Fibroblast of lung (primary cell): ENCODE data around the gene MOB1A.

Experiments used
- EZH2 ChIP-seq: IDR thresholded peaks from 2 replicates; pipeline ENCODE4 v1.5.1; 2012; ENCODE audit warnings: low read length, control low read depth, mild to moderate bottlenecking; ENCODE audit errors: missing control alignments
- TF ChIP-seq, protein P1 (sequence below), 2 donors: IDR thresholded peaks in 1 of 2; conservative IDR thresholded peaks in 1 of 2; 1 replicate in 1 of 2; 2 replicates in 1 of 2; pipeline ENCODE4 v1.5.1; 2011 to 2012; ENCODE audit warnings: low read length in 2 of 2, control low read depth in 1 of 2, inconsistent platforms in 1 of 2, low read depth in 1 of 2, mild to moderate bottlenecking in 1 of 2

DNA sequence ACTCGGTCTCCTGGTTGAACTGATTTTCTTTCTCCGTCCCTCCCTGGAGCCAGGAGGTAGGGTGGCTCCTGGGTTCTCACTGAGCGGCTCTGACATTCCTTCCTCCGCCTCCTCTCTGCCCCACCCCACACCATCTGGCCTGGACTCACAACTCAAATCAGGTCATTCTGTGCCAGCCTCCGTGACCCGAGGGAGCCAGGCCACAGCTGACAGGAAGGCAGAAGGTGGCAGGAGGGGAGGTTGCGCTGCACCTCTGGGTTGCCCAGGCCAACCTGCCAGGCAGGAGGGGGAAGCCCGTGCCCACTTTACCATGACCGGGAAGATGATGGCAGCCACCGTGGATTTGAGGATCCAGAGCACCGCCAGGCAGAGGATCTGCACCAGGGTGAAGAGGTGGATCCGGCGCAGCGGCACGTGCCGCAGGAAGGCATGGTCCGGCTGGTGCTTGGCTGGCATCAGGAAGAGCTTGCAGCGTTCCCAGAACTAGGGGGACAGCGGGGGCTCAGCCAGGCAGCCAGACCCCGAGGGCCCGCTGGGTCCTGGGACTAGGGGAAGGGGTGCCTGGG, 48.1 kb upstream of the MOB1A start:
- TF ChIP-seq, protein P1, sequence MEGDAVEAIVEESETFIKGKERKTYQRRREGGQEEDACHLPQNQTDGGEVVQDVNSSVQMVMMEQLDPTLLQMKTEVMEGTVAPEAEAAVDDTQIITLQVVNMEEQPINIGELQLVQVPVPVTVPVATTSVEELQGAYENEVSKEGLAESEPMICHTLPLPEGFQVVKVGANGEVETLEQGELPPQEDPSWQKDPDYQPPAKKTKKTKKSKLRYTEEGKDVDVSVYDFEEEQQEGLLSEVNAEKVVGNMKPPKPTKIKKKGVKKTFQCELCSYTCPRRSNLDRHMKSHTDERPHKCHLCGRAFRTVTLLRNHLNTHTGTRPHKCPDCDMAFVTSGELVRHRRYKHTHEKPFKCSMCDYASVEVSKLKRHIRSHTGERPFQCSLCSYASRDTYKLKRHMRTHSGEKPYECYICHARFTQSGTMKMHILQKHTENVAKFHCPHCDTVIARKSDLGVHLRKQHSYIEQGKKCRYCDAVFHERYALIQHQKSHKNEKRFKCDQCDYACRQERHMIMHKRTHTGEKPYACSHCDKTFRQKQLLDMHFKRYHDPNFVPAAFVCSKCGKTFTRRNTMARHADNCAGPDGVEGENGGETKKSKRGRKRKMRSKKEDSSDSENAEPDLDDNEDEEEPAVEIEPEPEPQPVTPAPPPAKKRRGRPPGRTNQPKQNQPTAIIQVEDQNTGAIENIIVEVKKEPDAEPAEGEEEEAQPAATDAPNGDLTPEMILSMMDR (conservative IDR thresholded peaks at IDR 0.05 in 1 of 2, IDR thresholded peaks at IDR 0.05 in 1 of 2; ENCODE audit: low read depth in 1 of 2, low read length in 2 of 2), result no peak
- no peak for TF ChIP-seq EZH2
